Fibroblast of mammary gland (primary cell): ENCODE data around the gene EIF1.

ENCODE experiments used
- DNase-seq: peaks from one replicate; pipeline ENCODE4 v3.0.0-alpha.2; 2010; ENCODE audit warnings: low read depth
- H3K4me3 ChIP-seq: 2 replicates; pipeline ENCODE4 v1.5.1; 2011; ENCODE audit warnings: low read depth, mild to moderate bottlenecking, low read length, moderate library complexity; ENCODE audit not compliant: control insufficient read depth
- TF ChIP-seq, protein P1 (sequence below): conservative IDR thresholded peaks from 2 replicates; pipeline ENCODE4 v1.5.1; 2011; ENCODE audit warnings: low read depth, low read length, inconsistent platforms; ENCODE audit not compliant: control insufficient read depth, insufficient read depth

Gene EIF1

DNA sequence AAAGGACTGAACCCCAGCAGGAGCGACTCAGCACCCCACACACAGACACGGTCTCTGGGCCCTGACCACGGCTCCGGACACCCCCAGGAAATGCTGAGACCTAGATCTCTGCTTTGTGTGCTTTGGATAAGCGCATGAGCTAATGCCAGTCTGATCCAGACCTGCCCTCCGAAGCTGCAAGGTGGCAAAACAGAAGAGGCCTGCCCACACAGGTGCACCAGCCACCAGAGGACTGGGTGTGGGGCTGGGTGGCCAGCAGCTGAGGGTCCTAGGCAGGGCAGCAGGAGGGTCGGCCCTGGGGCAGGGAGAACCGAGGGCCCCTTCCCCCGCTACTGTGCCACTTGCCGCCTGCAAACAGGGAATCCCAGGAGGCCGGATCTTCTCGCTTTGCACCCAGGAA is 30.7 kb upstream of the EIF1 start:
- TF ChIP-seq, protein P1, sequence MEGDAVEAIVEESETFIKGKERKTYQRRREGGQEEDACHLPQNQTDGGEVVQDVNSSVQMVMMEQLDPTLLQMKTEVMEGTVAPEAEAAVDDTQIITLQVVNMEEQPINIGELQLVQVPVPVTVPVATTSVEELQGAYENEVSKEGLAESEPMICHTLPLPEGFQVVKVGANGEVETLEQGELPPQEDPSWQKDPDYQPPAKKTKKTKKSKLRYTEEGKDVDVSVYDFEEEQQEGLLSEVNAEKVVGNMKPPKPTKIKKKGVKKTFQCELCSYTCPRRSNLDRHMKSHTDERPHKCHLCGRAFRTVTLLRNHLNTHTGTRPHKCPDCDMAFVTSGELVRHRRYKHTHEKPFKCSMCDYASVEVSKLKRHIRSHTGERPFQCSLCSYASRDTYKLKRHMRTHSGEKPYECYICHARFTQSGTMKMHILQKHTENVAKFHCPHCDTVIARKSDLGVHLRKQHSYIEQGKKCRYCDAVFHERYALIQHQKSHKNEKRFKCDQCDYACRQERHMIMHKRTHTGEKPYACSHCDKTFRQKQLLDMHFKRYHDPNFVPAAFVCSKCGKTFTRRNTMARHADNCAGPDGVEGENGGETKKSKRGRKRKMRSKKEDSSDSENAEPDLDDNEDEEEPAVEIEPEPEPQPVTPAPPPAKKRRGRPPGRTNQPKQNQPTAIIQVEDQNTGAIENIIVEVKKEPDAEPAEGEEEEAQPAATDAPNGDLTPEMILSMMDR, result no peak
- no peak for DNase-seq
- H3K4me3 ChIP-seq, result no peak overlapping the region

DNA sequence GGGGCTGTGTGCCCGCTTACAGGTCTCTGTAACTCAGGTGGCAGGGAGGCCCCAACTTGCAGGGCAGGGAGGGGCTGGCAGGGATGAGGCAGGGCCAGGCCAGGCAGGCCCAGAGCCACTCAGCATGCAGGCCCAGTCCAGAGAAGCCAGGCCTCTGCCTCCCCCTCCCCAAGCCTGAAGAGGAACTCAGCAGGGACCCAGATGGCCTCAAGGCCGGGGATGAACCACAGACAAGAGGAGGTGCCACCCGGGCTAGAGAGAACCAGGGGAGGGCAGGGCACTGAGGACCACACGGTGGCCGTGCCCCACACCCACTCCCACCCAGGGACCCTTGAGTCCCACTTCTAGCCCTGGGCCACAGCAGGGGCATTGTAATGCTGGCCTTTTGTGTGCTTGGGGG is 29.8 kb upstream of the EIF1 start:
- DNase-seq, result no peak
- H3K4me3 ChIP-seq, result no peak overlapping the region
- TF ChIP-seq, protein P1, result no peak

DNA sequence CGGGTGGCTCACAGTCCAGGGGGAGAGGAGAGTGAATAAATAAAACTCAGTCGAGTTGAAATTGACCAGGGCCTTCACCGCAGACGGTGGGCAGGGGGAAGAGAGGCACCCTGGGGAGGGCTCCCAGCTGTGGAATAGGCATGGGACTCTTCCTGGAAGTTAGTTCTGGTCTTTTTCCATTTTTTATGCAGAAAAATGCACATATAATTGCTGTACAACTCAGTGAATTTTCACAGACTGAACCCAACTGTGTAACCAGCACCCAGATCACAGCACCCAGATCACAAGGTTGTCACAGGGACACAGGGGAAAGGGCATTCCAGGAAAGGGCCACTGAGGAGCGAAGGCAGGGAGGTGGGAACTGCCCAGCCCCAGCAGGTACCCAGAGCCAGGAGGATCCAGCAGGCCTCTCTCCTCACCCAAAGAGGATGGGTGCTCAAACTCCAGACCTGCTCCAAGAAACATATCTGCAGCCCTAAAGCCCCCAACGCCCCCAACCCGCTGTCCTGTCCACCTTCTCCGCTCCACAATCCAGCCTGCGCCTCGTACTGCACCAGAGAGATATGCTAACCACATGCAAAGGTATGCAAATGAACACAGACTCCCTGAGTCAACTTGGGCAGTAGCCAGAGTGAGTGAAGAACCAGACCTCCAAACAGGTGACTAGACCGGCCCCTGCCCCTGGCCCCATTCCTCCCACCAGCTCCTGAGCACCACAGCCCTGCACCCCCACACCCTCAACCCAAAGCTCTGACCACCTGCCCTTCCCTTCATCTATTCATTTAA is 29.1 kb upstream of the EIF1 start:
- no peak for DNase-seq
- TF ChIP-seq, protein P1, result no peak
- no peak overlapping the region for H3K4me3 ChIP-seq

DNA sequence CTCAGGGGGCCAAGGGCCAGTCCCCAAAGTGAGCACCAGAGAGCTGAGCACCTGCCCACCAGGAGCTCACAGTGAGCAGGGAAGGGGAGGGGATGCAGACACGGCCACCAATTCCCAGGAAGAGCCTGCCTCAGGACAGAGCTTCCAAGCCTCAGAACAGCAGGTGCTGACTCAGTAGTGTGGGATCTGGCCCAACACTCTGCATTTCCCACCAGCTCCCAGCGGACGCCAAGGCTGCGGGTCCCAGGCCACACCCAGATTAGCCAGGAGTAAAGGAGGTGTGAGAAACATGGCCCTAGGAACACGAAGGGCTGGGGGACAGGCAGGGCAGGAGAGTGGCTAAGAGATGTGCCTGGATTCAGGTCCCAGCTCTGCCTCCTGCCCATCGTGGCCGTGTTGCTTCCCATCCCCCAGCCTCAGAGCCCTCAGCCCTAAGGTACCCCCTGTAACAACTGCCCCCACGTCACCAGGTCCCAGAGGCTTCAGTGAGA is 28.4 kb upstream of the EIF1 start:
- H3K4me3 ChIP-seq, result no peak overlapping the region
- DNase-seq, result no peak
- TF ChIP-seq, protein P1, result no peak

DNA sequence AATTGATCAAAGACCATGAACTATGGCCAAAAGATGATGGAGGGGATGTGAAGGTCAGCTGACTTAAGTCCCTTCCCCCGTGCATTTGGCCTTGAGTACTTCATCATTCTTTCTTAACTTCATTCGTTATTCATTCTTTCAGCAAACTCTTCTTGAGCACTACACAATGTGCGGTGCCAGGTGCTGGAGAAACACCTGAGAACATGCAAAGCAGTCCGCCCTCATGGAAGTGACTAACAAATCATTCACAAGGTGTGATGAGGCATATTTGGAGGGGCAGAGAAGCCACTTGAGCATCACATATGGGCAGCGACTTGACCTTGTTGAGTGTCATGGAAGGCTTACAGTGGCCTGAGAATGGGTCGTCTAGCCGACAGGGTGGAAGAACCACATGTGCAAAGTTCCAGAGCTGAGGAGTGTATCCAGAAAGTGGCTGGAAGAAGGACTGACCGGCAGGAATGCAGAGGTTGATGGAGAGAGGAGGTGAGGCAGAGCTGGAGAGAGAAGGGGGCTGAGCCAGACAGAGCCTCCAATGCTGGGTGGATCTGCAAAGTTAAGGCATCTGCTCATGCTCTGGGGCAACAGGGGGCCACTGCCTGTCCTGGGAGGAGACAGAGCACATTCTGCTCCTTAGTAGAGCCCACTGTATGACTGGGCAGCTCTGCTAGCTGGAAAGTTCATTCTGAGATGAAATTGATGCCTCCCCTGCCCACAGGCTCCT is 25.1 kb upstream of the EIF1 start:
- TF ChIP-seq, protein P1, result no peak
- no peak for DNase-seq
- H3K4me3 ChIP-seq, result no peak overlapping the region

DNA sequence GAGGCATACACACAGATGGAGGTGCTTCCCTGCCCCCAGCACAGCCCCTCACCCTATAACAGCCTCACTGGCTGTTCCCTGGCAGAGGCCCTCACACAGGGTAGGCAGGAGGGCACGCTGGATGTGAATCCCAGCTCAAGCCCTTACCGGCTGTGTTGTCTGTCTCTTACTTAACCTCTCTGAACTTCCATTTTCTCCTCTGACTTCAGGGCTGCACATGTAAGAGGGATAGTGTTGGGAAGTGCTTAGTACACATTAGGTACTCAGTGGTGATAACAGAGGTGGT is 24.6 kb upstream of the EIF1 start:
- TF ChIP-seq, protein P1, result no peak
- DNase-seq, result no peak
- H3K4me3 ChIP-seq, result no peak overlapping the region
